ENCODE data around the gene ZNF212.

Gene ZNF212

GRCh38 chr7:149304006-149304405 is 64.6 kb downstream of the ZNF212 start:
- in situ Hi-C loops (cut with MboI; ENCODE audit: low sequenced_read_pairs, unreplicated experiment) = no loop called here
- DNase-seq (ENCODE audit: low spot score) = no peak
- no peak for TF ChIP-seq CTCF (IDR thresholded peaks at IDR 0.05; ENCODE audit: borderline replicate concordance, control extremely low read depth, extremely low read depth, insufficient read depth, missing control alignments)

Measured in GM13976 (cell line).